Ishikawa (cell line): Measurements from ENCODE around the gene NPLOC4.
A peak's percentile ranks its signal among the peaks of the same experiment; 100 is the strongest.

Experiments
- CEBPB ChIP-seq: IDR thresholded peaks from 2 replicates; pipeline ENCODE4 v1.6.1; 2012
- CREB1 ChIP-seq: IDR thresholded peaks from 2 replicates; pipeline ENCODE4 v1.6.1; 2012; ENCODE audit warnings: low read depth
- EGR1 ChIP-seq: IDR thresholded peaks from 2 replicates; pipeline ENCODE4 v1.6.1; 2012
- EP300 ChIP-seq: IDR thresholded peaks from 2 replicates; pipeline ENCODE4 v1.6.1; 2012; ENCODE audit warnings: borderline replicate concordance
- FOXM1 ChIP-seq: IDR thresholded peaks from 2 replicates; pipeline ENCODE4 v1.6.1; 2012; ENCODE audit warnings: low read depth, borderline replicate concordance
- MAX ChIP-seq: IDR thresholded peaks from 2 replicates; pipeline ENCODE4 v1.6.1; 2012
- NFIC ChIP-seq: IDR thresholded peaks from 2 replicates; pipeline ENCODE4 v1.6.1; 2012
- RAD21 ChIP-seq: IDR thresholded peaks from 2 replicates; pipeline ENCODE4 v1.6.1; 2012; ENCODE audit warnings: low read depth
- REST ChIP-seq: IDR thresholded peaks from 2 replicates; pipeline ENCODE4 v1.6.1; 2012; ENCODE audit warnings: low read depth, mild to moderate bottlenecking
- TAF1 ChIP-seq: IDR thresholded peaks from 2 replicates; pipeline ENCODE4 v1.6.1; 2012; ENCODE audit warnings: low read depth, mild to moderate bottlenecking
- TCF12 ChIP-seq: IDR thresholded peaks from 2 replicates; pipeline ENCODE4 v1.6.1; 2012; ENCODE audit warnings: low read depth
- TEAD4 ChIP-seq: IDR thresholded peaks from 2 replicates; pipeline ENCODE4 v1.6.1; 2012
- USF1 ChIP-seq: IDR thresholded peaks from 2 replicates; pipeline ENCODE4 v1.6.1; 2012
- YY1 ChIP-seq: IDR thresholded peaks from 2 replicates; pipeline ENCODE4 v1.6.1; 2012; ENCODE audit warnings: low read depth
- ZBTB7A ChIP-seq: IDR thresholded peaks from 2 replicates; pipeline ENCODE4 v1.6.1; 2012; ENCODE audit warnings: low read depth

NPLOC4 gene

GRCh38 chr17:81567191-81567590 is 69.7 kb downstream of the NPLOC4 start:
- TF ChIP-seq TAF1 = no peak
- no peak for TF ChIP-seq NFIC
- no peak for TF ChIP-seq CEBPB
- TF ChIP-seq RAD21 = no peak
- TF ChIP-seq MAX = no peak
- TF ChIP-seq FOXM1 = no peak
- TF ChIP-seq ZBTB7A = no peak
- no peak for TF ChIP-seq TCF12
- no peak for TF ChIP-seq REST
- no peak; the same call in 1 of the 2 replicates for TF ChIP-seq EP300
- no peak for TF ChIP-seq TEAD4
- TF ChIP-seq EGR1 = no peak
- TF ChIP-seq YY1 = no peak
- TF ChIP-seq USF1 = no peak
- TF ChIP-seq CREB1 = no peak

- TF ChIP-seq FOXM1 = peak; percentile 50; the same call in 1 of the 2 replicates
- peak; percentile 77 for TF ChIP-seq TCF12
- no peak for TF ChIP-seq MAX
- TF ChIP-seq TEAD4 = peak; percentile 60
- peak; percentile 95 for TF ChIP-seq NFIC
- TF ChIP-seq EP300 = peak; percentile 16; the same call in 1 of the 2 replicates
- no peak for TF ChIP-seq EGR1
Observed at GRCh38 chr17:81566461-81567126, 70.3 kb downstream of the NPLOC4 start.

- TF ChIP-seq CREB1 (no peak), MAX (no peak), CEBPB (no peak), USF1 (no peak), FOXM1 (no peak), RAD21 (no peak)
Observed at GRCh38 chr17:81565231-81565630, 71.7 kb downstream of the NPLOC4 start.

- TF ChIP-seq CEBPB = no peak
- no peak for TF ChIP-seq NFIC
- no peak for TF ChIP-seq RAD21
- TF ChIP-seq EGR1 = no peak
Observed at GRCh38 chr17:81564778-81565177, 72.1 kb downstream of the NPLOC4 start.

- TF ChIP-seq TAF1 (no peak), EGR1 (no peak), MAX (no peak), NFIC (no peak), TEAD4 (no peak), USF1 (no peak), CEBPB (no peak), EP300 (no peak), REST (no peak), YY1 (no peak), FOXM1 (no peak), RAD21 (no peak), TCF12 (no peak), CREB1 (no peak), ZBTB7A (no peak)
Observed at GRCh38 chr17:81563861-81564586, 72.9 kb downstream of the NPLOC4 start.
